ENCODE results near the gene NCBP3.

- TF ChIP-seq SIX5 (IDR thresholded peaks at IDR 0.05; ENCODE audit: low read depth, low read length) (no peak), YY1 (IDR thresholded peaks at IDR 0.05; ENCODE audit: low read depth, low read length) (no peak), CHD2 (IDR thresholded peaks at IDR 0.05; ENCODE audit: low read length) (no peak), POLR2A (IDR thresholded peaks at IDR 0.05; ENCODE audit: control extremely low read depth in 1 of 2, low read depth in 2 of 2, low read length in 2 of 2) (no peak), SIN3A (conservative IDR thresholded peaks at IDR 0.05 in 1 of 2, IDR thresholded peaks at IDR 0.05 in 1 of 2; ENCODE audit: low read depth in 1 of 2, low read length in 2 of 2) (no peak), CHD1 (IDR thresholded peaks at IDR 0.05; ENCODE audit: low read depth, low read length) (no peak), CTCF (IDR thresholded peaks at IDR 0.05; ENCODE audit: control extremely low read depth in 1 of 3, insufficient read depth in 1 of 3, low read depth in 1 of 3, low read length in 3 of 3) (no peak), SIRT6 (IDR thresholded peaks at IDR 0.05; ENCODE audit: low read length) (no peak), CREB1 (IDR thresholded peaks at IDR 0.05) (no peak), USF2 (IDR thresholded peaks at IDR 0.05; ENCODE audit: low read length) (no peak)
Observed at GRCh38 chr17:3838206-3838605, 7.8 kb downstream of the NCBP3 start.
